Calu3 (cell line): ENCODE results near the gene MSI2. TPM values are rescaled to one million over a fixed set of nuclear protein-coding genes. Genes with fewer than 3 reads are reported as not detected.

ENCODE experiments used
- BruUV-seq: library from RNA; stranded (reverse); fragments of 400-500 nt; replicated peaks from 2 replicates; lab custom pipeline; 2021; lab: Mats Ljungman, UMichigan
- CTCF ChIA-PET: fragments of 300-600 bp; sonication (Branson Sonifier 250); formaldehyde crosslinking; loops from one replicate; lab custom pipeline; 2022; ENCODE audit warnings: antibody characterized with exemption; lab: Charles Lee
- DNase-seq: peaks from one replicate; pipeline ENCODE4 v3.0.0; 2022
- H3K27ac Mint-ChIP-seq: one replicate; pipeline ENCODE4 v1.8.0; 2022; ENCODE audit warnings: mixed read lengths; ENCODE audit not compliant: unreplicated experiment
- H3K27me3 Mint-ChIP-seq: one replicate; pipeline ENCODE4 v1.8.0; 2022; ENCODE audit warnings: mixed read lengths; ENCODE audit not compliant: unreplicated experiment
- H3K36me3 Mint-ChIP-seq: one replicate; pipeline ENCODE4 v1.8.0; 2022; ENCODE audit warnings: mild to moderate bottlenecking, moderate library complexity, mixed read lengths; ENCODE audit not compliant: insufficient read depth, unreplicated experiment
- H3K4me1 Mint-ChIP-seq: one replicate; pipeline ENCODE4 v1.8.0; 2022; ENCODE audit warnings: mild to moderate bottlenecking, low read depth, mixed read lengths; ENCODE audit not compliant: unreplicated experiment
- H3K4me3 Mint-ChIP-seq: one replicate; pipeline ENCODE4 v1.8.0; 2022; ENCODE audit warnings: mild to moderate bottlenecking, low read depth, moderate library complexity, mixed read lengths; ENCODE audit not compliant: unreplicated experiment
- H3K9me3 Mint-ChIP-seq: one replicate; pipeline ENCODE4 v1.8.0; 2022; ENCODE audit warnings: low read depth, mixed read lengths; ENCODE audit not compliant: unreplicated experiment
- intact Hi-C: fragments of 100-400 bp; cut with micrococcal nuclease; formaldehyde crosslinking; loops from one replicate; pipeline ENCODE4 v1.10.0; 2022; ENCODE audit not compliant: unreplicated experiment
- total RNA-seq: library from RNA; stranded (reverse); gene quantifications from 2 replicates; pipeline ENCODE4 v1.2.3, GENCODE V29; 2022
- TF ChIP-seq, protein P1 (sequence below): fragments of 200-600 bp; IDR thresholded peaks from one replicate; pipeline ENCODE4 v1.8.0; 2022; ENCODE audit warnings: antibody characterized with exemption; ENCODE audit not compliant: unreplicated experiment

Gene MSI2
- total RNA-seq, 1 experiment from 2014 or later: 66.4 TPM

DNA sequence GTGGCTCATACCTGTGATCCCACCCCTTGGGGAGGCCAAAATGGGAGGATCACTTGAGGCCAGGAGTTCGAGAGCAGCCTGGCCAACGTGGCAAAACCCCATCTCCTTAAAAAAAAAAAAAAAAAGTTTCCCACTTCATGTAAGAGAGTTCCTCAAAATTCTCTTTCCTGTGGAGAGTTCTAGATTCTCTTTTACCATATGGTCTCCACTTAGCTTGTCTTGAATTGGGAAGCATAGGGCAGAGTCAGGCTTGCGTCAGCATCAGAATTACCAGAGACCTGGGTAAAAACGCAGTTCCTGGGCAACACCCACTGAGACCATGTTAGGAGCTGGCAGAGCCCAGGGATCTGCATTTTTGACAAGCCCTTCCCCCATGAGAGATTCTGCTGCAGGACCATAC, 330.4 kb downstream of the MSI2 start:
- Mint-ChIP-seq H3K27me3 (no peaks in the 10 kb centered on the region), H3K36me3 (no peaks in the 10 kb centered on the region), H3K27ac (no peak overlapping the region), H3K4me1 (no peaks in the 10 kb centered on the region), H3K4me3 (no peak overlapping the region), H3K9me3 (no peaks in the 10 kb centered on the region)
- TF ChIP-seq, protein P1, sequence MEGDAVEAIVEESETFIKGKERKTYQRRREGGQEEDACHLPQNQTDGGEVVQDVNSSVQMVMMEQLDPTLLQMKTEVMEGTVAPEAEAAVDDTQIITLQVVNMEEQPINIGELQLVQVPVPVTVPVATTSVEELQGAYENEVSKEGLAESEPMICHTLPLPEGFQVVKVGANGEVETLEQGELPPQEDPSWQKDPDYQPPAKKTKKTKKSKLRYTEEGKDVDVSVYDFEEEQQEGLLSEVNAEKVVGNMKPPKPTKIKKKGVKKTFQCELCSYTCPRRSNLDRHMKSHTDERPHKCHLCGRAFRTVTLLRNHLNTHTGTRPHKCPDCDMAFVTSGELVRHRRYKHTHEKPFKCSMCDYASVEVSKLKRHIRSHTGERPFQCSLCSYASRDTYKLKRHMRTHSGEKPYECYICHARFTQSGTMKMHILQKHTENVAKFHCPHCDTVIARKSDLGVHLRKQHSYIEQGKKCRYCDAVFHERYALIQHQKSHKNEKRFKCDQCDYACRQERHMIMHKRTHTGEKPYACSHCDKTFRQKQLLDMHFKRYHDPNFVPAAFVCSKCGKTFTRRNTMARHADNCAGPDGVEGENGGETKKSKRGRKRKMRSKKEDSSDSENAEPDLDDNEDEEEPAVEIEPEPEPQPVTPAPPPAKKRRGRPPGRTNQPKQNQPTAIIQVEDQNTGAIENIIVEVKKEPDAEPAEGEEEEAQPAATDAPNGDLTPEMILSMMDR: no peak
- DNase-seq: no peak
- no TSS peak for BruUV-seq
- CTCF ChIA-PET: no interaction called here
- intact Hi-C loops: no loop called here

DNA sequence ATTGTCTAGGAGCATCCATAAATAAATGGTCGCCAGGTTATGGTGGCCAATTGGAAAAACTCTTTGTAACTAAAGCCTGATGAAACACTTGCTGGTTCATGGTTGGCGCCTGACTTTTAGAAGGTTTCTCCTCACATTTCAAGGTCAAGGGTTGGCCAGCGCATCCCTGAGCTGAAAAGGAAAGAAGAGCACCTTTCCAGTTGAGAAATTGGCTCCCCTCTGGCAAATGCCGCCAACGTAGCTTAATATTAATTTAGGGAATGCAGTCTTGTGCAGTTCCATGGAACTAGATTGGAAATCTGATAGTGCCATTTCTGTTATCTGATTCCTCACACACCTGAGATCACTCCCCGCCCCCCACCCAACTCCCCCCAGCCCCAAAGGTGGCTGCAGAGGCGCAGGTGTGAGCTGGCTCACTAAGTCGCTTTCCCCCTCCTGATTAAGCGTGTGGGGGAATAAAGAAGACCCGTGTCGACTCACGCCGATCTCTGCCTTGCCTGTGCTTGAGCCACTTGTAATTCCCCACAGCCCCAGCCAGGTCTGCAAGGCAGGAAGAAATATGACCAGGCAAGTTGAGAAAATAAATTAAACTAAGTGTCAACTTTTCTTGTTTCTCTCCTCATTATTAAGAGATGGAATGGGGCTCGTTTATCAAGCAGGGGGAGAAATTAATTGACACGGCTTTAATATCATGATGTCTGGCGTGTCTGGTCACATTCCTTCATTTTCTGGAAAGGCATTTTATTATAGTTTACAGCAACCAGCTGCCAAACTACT, 331.1 kb downstream of the MSI2 start:
- no peaks in the 10 kb centered on the region for H3K4me1 Mint-ChIP-seq

DNA sequence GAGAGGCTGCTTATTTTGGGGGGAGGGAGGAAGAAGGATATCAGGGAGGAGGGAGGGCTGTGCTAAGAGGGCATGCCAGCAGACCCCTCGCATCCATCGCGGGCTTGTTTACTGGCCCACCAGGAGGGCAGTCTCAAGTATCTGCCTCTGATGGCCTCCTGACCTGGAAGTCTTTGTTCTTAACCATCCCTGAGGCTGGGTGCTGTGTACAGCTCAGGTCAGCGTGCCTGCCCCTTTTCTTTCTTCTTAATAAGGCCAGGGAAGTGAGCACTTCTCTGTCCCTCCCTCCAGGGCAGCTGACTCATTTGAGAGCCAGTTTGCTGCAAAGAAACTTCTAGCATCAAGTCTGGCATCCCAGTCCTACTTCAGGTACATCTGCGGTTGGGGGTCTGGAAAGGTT, 331.8 kb downstream of the MSI2 start:
- Mint-ChIP-seq H3K27me3 (no peaks in the 10 kb centered on the region), H3K27ac (no peak overlapping the region), H3K9me3 (no peaks in the 10 kb centered on the region), H3K36me3 (no peaks in the 10 kb centered on the region), H3K4me3 (no peak overlapping the region), H3K4me1 (no peaks in the 10 kb centered on the region)
- no peak for DNase-seq
- CTCF ChIA-PET: no interaction called here
- BruUV-seq: no TSS peak
- intact Hi-C loops: no loop called here
- TF ChIP-seq, protein P1: no peak

More for the DNA sequence above, 331.1 kb downstream of the MSI2 start:
- no peak overlapping the region for H3K27ac Mint-ChIP-seq
- no peaks in the 10 kb centered on the region for H3K36me3 Mint-ChIP-seq
- BruUV-seq: no TSS peak
- DNase-seq: no peak
- no peaks in the 10 kb centered on the region for H3K9me3 Mint-ChIP-seq
- H3K4me3 Mint-ChIP-seq: no peak overlapping the region
- intact Hi-C loops: no loop called here
- CTCF ChIA-PET: no interaction called here
- no peaks in the 10 kb centered on the region for H3K27me3 Mint-ChIP-seq
- TF ChIP-seq, protein P1: no peak

DNA sequence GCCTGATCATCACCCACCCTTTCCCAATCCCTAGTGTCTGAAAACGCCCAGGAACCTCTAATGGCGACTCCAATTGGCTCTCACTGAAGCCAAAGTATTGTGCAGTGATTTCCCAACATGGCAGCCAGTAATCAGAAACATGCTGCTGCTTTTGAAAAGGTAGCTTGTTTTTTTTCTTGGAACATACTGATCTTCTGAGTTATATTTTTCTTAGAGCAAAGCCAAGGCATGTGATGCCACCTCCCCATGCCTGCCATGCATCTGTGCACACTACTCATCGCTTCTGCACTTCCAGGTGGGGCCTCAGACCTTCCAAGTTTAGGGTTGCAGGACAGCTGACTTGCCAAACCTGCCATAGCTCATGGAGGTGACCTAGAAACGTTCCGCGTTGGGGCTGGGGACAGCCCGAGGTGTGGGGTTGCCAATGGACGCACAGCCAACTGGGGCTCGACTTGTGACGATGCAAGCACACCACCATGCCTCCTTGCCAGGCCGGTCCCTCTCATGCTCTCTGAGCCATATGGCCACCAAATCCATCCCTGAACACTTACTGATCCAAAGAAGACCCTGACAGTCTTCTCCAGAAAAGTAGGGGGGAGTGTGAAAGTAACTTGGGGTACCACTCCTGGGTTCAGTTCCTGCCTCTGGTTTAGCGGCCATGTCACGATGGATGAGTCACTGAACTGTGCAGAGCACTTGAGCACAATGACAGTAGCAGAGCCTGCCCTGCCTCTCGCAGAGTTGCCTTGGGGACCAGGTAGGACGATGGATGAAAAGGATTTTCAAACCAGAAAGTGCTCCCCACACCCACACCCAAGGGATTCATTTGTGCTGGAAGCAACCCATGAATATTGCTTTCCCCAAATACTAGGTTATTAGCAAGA, 333.1 kb downstream of the MSI2 start:
- CTCF ChIA-PET: no interaction called here
- H3K27ac Mint-ChIP-seq: no peak overlapping the region

More for the DNA sequence above, 333.1 kb downstream of the MSI2 start:
- H3K36me3 Mint-ChIP-seq: no peaks in the 10 kb centered on the region
- no peaks in the 10 kb centered on the region for H3K27me3 Mint-ChIP-seq
- DNase-seq: no peak
- no TSS peak for BruUV-seq
- TF ChIP-seq, protein P1: no peak
- H3K9me3 Mint-ChIP-seq: no peaks in the 10 kb centered on the region
- H3K4me3 Mint-ChIP-seq: no peak overlapping the region
- H3K4me1 Mint-ChIP-seq: no peaks in the 10 kb centered on the region
- intact Hi-C loops: no loop called here
